Heart left ventricle (tissue), 16 donors: ENCODE measurements around the gene ADAMTS5. TPM values are rescaled to one million over a fixed set of nuclear protein-coding genes. Genes with fewer than 3 reads are reported as not detected.

Experiments used
- ATAC-seq, 4 donors: fragments of 200-7000 bp; cut with Tn5 transposase; one replicate each; pipeline ENCODE4 v1.9.1; 2020 to 2022; ENCODE audit warnings: moderate library complexity in 4 of 4, mild to moderate bottlenecking in 3 of 4, moderate number of reproducible peaks in 1 of 4
- DNase-seq, 5 donors: peaks; one replicate each; pipeline ENCODE4 v3.0.0-alpha.2; 2020
- H3K27ac ChIP-seq, 12 donors: fragments of 200-600 bp; sonication (generic) in 4 of 12; one replicate each; pipeline versions ENCODE4 v1.5.0 to v1.8.0; 2016 to 2022; ENCODE audit warnings: mild to moderate bottlenecking in 2 of 12
- H3K27me3 ChIP-seq, 9 donors: fragments of 200-600 bp; sonication (generic) in 2 of 9; one replicate each; pipeline versions ENCODE4 v1.5.1 to v1.8.0; 2016 to 2022; ENCODE audit warnings: mild to moderate bottlenecking in 3 of 9
- H3K36me3 ChIP-seq, 9 donors: fragments of 200-600 bp; sonication (generic) in 2 of 9; one replicate each; pipeline versions ENCODE4 v1.5.0 to v1.8.0; 2018 to 2022; ENCODE audit warnings: mild to moderate bottlenecking in 2 of 9
- H3K4me1 ChIP-seq, 12 donors: fragments of 200-600 bp; sonication (generic) in 4 of 12; one replicate each; pipeline versions ENCODE4 v1.5.0 to v1.8.0; 2016 to 2022; ENCODE audit warnings: mild to moderate bottlenecking in 3 of 12
- H3K4me3 ChIP-seq, 12 donors: fragments of 200-600 bp; sonication (generic) in 4 of 12; one replicate each; pipeline versions ENCODE4 v1.5.0 to v1.8.0; 2017 to 2022; ENCODE audit warnings: mild to moderate bottlenecking in 9 of 12, moderate library complexity in 4 of 12
- H3K9me3 ChIP-seq, 12 donors: fragments of 200-600 bp; sonication (generic) in 4 of 12; one replicate each; pipeline versions ENCODE4 v1.5.0 to v1.8.0; 2016 to 2022; ENCODE audit warnings: mild to moderate bottlenecking in 1 of 12
- POLR2A ChIP-seq, 2 donors: fragments of 450-650 bp; IDR thresholded peaks; one replicate each; pipeline ENCODE4 v1.6.1; 2017; ENCODE audit warnings: antibody characterized with exemption in 2 of 2, mild to moderate bottlenecking in 2 of 2, moderate library complexity in 2 of 2
- WGBS, 4 donors: extraction: QIAGEN DNeasy Blood & Tissue Kit in 2 of 4; methylation state at CpG; one replicate each; pipeline versions ENCODE4 v1.1.5 to v1.1.7; 2013 to 2018; 5-methylcytosine and 5-hydroxymethylcytosine counted together
- intact Hi-C, 10 donors: fragments of 100-400 bp; cut with DNase I; formaldehyde crosslinking; loops; one replicate each; pipeline versions ENCODE4 v1.11.1 to v1.14.2; 2022
- polyA plus RNA-seq, 2 donors: library from polyadenylated mRNA; stranded (reverse); fragments of 200-250 nt; gene quantifications; one replicate each; pipeline ENCODE4 v1.2.3, GENCODE V29; 2013
- total RNA-seq, 9 donors: library from RNA; depleted of rRNA in 2 of 9; stranded (reverse); fragments of >200 nt in 2 of 9; fragmentation: NEBNext Ultra II Directional in 3 of 9; extraction: Animal tissue kit (Norgen Biotek cat#: 25700) in 3 of 9; gene quantifications; one replicate each; pipeline versions ENCODE4 v1.1.0 to v1.2.4, GENCODE V29; 2016 to 2023
- TF ChIP-seq, protein P1 (sequence below), 12 donors: fragments of 200-600 bp; sonication (generic) in 4 of 12; IDR thresholded peaks; one replicate each; pipeline versions ENCODE4 v1.5.0 to v1.8.0; 2018 to 2022; ENCODE audit warnings: antibody characterized with exemption in 12 of 12, mild to moderate bottlenecking in 5 of 12
- donor health status: ischemic (EF 13 %, LVEDD 7.1; RV severe dilation, severe dysfunction).
- donor health status: healthy with polysubstance abuse.
- donor health status: DM: no; HTN: yes; CAD: no.
- donor health status: DM: no; HTN: no; CAD: no.
- donor health status: ischemic (EF 25% LVEDD 6.9; RV normal size, moderate dysfunction).
- donor health status: ischemic (EF 25% LVEDD 5.7; RV mildly dilated, moderate dysfunction).
- donor health status: healthy.
- donor health status: DM: yes; HTN: yes; CAD: no.
- donor health status: ischemic (EF 35%, LVEDD 5.7; RV mildly dilated, moderate dysfunction).
- donor health status: nonischemic (EF 11% LVEDD 7.7; RV severe dilation, severe dysfunction).
- donor health status: DM: yes; HTN: yes; CAD: no.
- donor health status: PGD.
- donor health status: ischemic (EF 29% LVEDD 5.4; RV normal size, mild dysfunction).
- donor health status: nonischemic (EF 23%, LVEDD 6.1; RV moderate dilation, normal function).

Gene ADAMTS5
- total and polyA plus RNA-seq, 11 donors: 0.98 to 22.7 (median 3.1) TPM

GRCh38 chr21:26949830-26950229 lies 17.1 kb downstream of the ADAMTS5 start:
- no peaks in the 10 kb centered on the region for H3K27me3 ChIP-seq
- H3K4me3 ChIP-seq: no peak overlapping the region
- no peaks in the 10 kb centered on the region for H3K9me3 ChIP-seq
- TF ChIP-seq, protein P1, sequence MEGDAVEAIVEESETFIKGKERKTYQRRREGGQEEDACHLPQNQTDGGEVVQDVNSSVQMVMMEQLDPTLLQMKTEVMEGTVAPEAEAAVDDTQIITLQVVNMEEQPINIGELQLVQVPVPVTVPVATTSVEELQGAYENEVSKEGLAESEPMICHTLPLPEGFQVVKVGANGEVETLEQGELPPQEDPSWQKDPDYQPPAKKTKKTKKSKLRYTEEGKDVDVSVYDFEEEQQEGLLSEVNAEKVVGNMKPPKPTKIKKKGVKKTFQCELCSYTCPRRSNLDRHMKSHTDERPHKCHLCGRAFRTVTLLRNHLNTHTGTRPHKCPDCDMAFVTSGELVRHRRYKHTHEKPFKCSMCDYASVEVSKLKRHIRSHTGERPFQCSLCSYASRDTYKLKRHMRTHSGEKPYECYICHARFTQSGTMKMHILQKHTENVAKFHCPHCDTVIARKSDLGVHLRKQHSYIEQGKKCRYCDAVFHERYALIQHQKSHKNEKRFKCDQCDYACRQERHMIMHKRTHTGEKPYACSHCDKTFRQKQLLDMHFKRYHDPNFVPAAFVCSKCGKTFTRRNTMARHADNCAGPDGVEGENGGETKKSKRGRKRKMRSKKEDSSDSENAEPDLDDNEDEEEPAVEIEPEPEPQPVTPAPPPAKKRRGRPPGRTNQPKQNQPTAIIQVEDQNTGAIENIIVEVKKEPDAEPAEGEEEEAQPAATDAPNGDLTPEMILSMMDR (IDR thresholded peaks at IDR 0.05): no peak
- no peak for TF ChIP-seq POLR2A (IDR thresholded peaks at IDR 0.05)
- H3K27ac ChIP-seq: no peak overlapping the region
- ATAC-seq (no peak), DNase-seq (no peak)
- H3K4me1 ChIP-seq: peaks cover 0 to 30% (median 11%) of the 10 kb centered on the region in 12 donors
- WGBS, 4 donors: 83 to 94% (median 85%) methylated on average over 4 of the region's 4 CpGs
- intact Hi-C loops: no loop called here
- peaks cover 0 to 10% (median 0%) of the 10 kb centered on the region in 9 donors for H3K36me3 ChIP-seq

DNA sequence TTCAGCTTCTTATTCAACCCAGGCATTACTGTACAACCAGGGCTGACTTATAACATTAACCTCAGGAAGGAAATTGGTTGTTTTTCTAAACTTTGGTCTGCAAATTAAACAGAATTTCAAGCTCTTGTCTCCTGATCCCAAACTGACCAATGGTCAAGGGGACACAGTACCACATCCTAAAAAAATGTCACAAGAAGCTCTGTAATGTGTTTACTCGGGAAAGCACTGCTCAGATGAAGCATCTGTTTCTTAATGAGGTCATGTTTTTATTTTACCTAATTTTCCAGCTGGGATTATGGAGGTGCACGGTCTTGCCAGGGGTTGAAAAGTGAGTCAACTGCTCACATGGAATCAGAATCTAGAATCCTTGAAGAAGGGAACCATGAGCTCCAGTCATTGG lies 18.7 kb downstream of the ADAMTS5 start:
- Histone ChIP-seq H3K4me1 (peaks cover 0 to 44% (median 11%) of the 10 kb centered on the region in 12 donors), H3K27me3 (no peaks in the 10 kb centered on the region), H3K9me3 (no peaks in the 10 kb centered on the region), H3K4me3 (no peak overlapping the region), H3K27ac (no peak overlapping the region), H3K36me3 (peaks cover 0 to 6% (median 0%) of the 10 kb centered on the region in 9 donors)
- ATAC-seq (peak; percentile 42 to 79 (median 60)), DNase-seq (no peak)
- TF ChIP-seq, protein P1 (IDR thresholded peaks at IDR 0.05): no peak
- no peak for TF ChIP-seq POLR2A (IDR thresholded peaks at IDR 0.05)
- intact Hi-C loops: no loop called here
- WGBS, 4 donors: 51 to 62% (median 53%) methylated on average over 2 of the region's 2 CpGs

- intact Hi-C loops: no loop called here
- no peak overlapping the region for H3K4me3 ChIP-seq
- ATAC-seq: no peak
- H3K9me3 ChIP-seq: no peaks in the 10 kb centered on the region
- no peaks in the 10 kb centered on the region for H3K27me3 ChIP-seq
- peaks cover 0 to 6% (median 0%) of the 10 kb centered on the region in 9 donors for H3K36me3 ChIP-seq
- H3K27ac ChIP-seq: peak overlapping the region in 4 of 12 donors; percentile 1 to 41 (median 30)
- DNase-seq: no peak
- peaks cover 0 to 37% (median 11%) of the 10 kb centered on the region in 12 donors for H3K4me1 ChIP-seq
- no peak for TF ChIP-seq POLR2A (IDR thresholded peaks at IDR 0.05)
- TF ChIP-seq, protein P1 (IDR thresholded peaks at IDR 0.05): no peak
- 83 to 87% (median 84%) methylated on average over 6 of the region's 6 CpGs for WGBS, 4 donors
Measured at GRCh38 chr21:26946744-26947446, 20.0 kb downstream of the ADAMTS5 start.

DNA sequence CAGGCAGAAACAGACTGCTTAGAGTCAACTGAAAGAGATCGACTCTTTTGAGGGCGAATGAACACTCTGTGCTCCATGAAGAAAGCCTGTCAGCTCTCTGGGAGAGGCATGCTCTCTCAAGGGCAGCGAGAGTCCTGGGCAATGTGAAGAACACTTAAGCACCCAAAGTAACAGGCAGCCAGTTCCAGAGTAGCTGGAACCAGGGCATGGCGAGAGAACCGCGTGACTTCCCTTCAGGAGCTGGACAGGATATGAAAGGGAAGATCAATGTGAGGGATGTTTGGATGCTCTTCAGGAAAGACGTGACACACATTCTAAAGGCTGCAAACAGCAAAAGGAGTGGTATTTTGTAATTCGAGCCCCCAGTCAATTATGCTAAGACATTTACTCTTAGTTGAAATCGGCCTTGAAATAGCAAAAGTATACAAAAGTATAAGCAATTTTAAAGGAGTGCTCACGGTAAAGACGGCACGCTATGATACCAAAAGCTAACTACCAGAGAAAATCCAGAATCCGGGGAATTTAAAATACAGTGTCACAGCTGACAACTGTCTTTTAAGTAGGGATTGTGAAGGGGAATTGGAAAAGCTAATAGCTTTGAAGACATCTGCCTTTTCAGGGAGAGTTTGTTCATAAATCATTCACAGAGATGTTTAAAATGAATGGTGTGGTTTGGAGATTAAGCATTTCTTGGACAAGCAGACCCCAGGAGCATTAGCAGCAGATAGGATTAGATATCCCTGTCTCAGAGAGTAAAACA lies 20.8 kb downstream of the ADAMTS5 start:
- peak; percentile 49 to 95 (median 80) for ATAC-seq
- peak in 2 of 5 donors; percentile 29 to 33 for DNase-seq
- intact Hi-C loops: no loop called here
- Histone ChIP-seq H3K4me3 (peak overlapping the region in 3 of 12 donors; percentile 2 to 17 (median 14)), H3K4me1 (peaks cover 0 to 33% (median 11%) of the 10 kb centered on the region in 12 donors), H3K9me3 (no peaks in the 10 kb centered on the region), H3K27me3 (no peaks in the 10 kb centered on the region), H3K36me3 (peaks cover 0 to 6% (median 0%) of the 10 kb centered on the region in 9 donors), H3K27ac (peak overlapping the region in 5 of 12 donors; percentile 1 to 37 (median 23))
- 43 to 59% (median 52%) methylated on average over 13 of the region's 13 CpGs for WGBS, 4 donors
- no peak for TF ChIP-seq POLR2A (IDR thresholded peaks at IDR 0.05)
- TF ChIP-seq, protein P1 (IDR thresholded peaks at IDR 0.05): no peak
